ENCODE measurements around the gene CAVIN2. TPM values are rescaled to one million over a fixed set of nuclear protein-coding genes. Genes with fewer than 3 reads are reported as not detected.

The CAVIN2 gene
- total and polyA plus RNA-seq, 4 donors, result 55.1 to 160 (median 104) TPM

DNA sequence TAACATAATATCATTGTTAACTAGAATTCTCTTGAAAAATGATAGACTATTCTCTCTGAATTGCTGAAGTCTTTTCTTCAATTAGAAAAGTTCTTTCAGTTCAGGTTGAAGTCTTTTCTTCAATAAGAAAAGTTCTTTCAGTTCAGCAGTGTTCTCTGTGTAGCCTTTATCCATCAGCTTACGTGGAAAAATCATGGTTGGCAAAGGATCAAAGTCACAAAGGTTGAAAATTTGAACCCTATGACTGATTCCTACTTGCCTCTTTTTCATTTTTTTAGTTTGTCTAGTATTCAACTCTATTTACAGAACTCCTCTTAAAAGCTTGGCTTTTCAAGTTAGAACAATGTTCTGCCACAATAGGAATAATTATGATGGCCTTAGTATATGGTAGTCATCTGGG lies 25.8 kb downstream of the CAVIN2 start:
- Histone ChIP-seq H3K27me3 (ENCODE audit: control insufficient read depth in 3 of 3, insufficient read depth in 3 of 3, low read length in 2 of 3) (no peaks in the 10 kb centered on the region), H3K27ac (ENCODE audit: low read depth in 1 of 2, low read length in 1 of 2) (no peak overlapping the region), H3K4me1 (ENCODE audit: control insufficient read depth in 5 of 5, insufficient read depth in 5 of 5, low read length in 5 of 5) (peaks cover 0 to 3% (median 0%) of the 10 kb centered on the region in 5 donors), H3K9ac (ENCODE audit: insufficient read depth in 1 of 2, low read length in 2 of 2) (no peak overlapping the region), H3K36me3 (ENCODE audit: control insufficient read depth in 4 of 4, insufficient read depth in 4 of 4, low read length in 4 of 4) (no peaks in the 10 kb centered on the region), H3K4me3 (no peak overlapping the region), H3K9me3 (ENCODE audit: control insufficient read depth in 4 of 4, insufficient read depth in 3 of 4, low read length in 3 of 4) (peaks cover 0 to 2% (median 0%) of the 10 kb centered on the region in 4 donors)
- ATAC-seq (ENCODE audit: insufficient read depth, low FRiP score) (no peak), DNase-seq (no peak)
- 85 to 88% methylated on average over 1 of the region's 1 CpG for WGBS, 2 donors
- TF ChIP-seq CTCF (IDR thresholded peaks at IDR 0.05; ENCODE audit: control extremely low read depth, extremely low read depth), result no peak

DNA sequence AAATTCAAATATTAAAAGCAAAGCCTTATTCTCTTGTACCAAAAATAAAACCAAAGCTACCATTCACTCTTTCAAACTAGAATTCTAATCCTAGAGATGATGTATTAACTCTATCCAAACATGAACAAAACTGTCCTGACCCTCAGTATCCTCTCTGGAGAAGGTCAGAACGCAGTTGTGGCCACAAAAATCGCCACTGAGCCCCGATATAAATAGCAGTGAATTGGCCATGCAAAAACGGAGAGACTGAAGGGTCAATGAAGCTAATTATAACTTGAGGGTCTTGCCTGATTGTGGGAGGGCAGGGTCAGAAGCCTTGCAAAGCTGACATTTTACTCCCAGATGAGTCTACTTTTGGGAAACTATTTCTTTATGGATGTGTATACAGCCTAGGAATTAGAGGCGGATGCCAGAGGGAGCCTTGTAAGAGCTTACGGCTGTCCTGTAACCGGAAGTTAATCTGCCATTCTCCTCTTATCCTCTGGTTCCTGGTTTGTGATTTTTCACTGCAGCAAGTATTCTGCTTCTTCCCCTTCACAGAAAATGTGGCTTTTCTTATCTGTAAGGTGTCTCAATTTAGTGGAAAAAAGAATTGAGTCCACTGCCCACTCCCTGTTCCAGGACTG lies 28.1 kb downstream of the CAVIN2 start:
- Histone ChIP-seq H3K4me1 (ENCODE audit: control insufficient read depth in 5 of 5, insufficient read depth in 5 of 5, low read length in 5 of 5) (peaks cover 0 to 3% (median 0%) of the 10 kb centered on the region in 5 donors), H3K27me3 (ENCODE audit: control insufficient read depth in 3 of 3, insufficient read depth in 3 of 3, low read length in 2 of 3) (no peaks in the 10 kb centered on the region), H3K9me3 (ENCODE audit: control insufficient read depth in 4 of 4, insufficient read depth in 3 of 4, low read length in 3 of 4) (peaks cover 0 to 2% (median 0%) of the 10 kb centered on the region in 4 donors), H3K27ac (ENCODE audit: low read depth in 1 of 2, low read length in 1 of 2) (no peak overlapping the region), H3K36me3 (ENCODE audit: control insufficient read depth in 4 of 4, insufficient read depth in 4 of 4, low read length in 4 of 4) (no peaks in the 10 kb centered on the region), H3K9ac (ENCODE audit: insufficient read depth in 1 of 2, low read length in 2 of 2) (no peak overlapping the region), H3K4me3 (no peak overlapping the region)
- DNase-seq (no peak), ATAC-seq (ENCODE audit: insufficient read depth, low FRiP score) (no peak)
- 55 to 66% methylated on average over 7 of the region's 7 CpGs for WGBS, 2 donors
- no peak for TF ChIP-seq CTCF (IDR thresholded peaks at IDR 0.05; ENCODE audit: control extremely low read depth, extremely low read depth)

- Histone ChIP-seq H3K36me3 (ENCODE audit: control insufficient read depth in 4 of 4, insufficient read depth in 4 of 4, low read length in 4 of 4) (no peaks in the 10 kb centered on the region), H3K27ac (ENCODE audit: low read depth in 1 of 2, low read length in 1 of 2) (no peak overlapping the region), H3K27me3 (ENCODE audit: control insufficient read depth in 3 of 3, insufficient read depth in 3 of 3, low read length in 2 of 3) (no peaks in the 10 kb centered on the region), H3K4me1 (ENCODE audit: control insufficient read depth in 5 of 5, insufficient read depth in 5 of 5, low read length in 5 of 5) (peaks cover 0 to 3% (median 0%) of the 10 kb centered on the region in 5 donors), H3K9me3 (ENCODE audit: control insufficient read depth in 4 of 4, insufficient read depth in 3 of 4, low read length in 3 of 4) (peaks cover 0 to 2% (median 0%) of the 10 kb centered on the region in 4 donors), H3K4me3 (no peak overlapping the region), H3K9ac (ENCODE audit: insufficient read depth in 1 of 2, low read length in 2 of 2) (no peak overlapping the region)
- TF ChIP-seq CTCF (IDR thresholded peaks at IDR 0.05; ENCODE audit: control extremely low read depth, extremely low read depth), result no peak
- DNase-seq (no peak), ATAC-seq (ENCODE audit: insufficient read depth, low FRiP score) (no peak)
- WGBS, 2 donors, result 93 to 95% methylated on average over 1 of the region's 1 CpG
These were observed 28.8 kb downstream of the CAVIN2 start for GRCh38 chr2:191818133-191818532.

DNA sequence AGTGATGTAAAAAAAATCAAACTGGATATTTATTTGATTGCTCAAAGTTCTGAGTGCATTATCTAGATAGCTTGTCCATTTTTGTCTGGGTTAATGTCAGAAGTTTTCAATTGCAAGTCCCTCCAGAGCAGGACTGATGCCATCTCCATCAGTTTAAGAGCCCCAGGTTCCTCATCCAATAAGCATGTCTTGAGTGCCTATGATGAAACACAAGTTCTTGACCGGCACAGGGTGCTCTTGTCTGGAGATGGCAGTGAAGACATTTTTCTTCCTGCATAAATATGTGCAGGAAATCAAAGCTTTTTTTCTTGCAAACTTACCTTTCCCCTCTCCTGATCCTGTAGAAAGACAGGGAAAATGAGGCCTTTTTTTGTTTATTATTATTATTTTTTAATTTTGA lies 31.9 kb downstream of the CAVIN2 start:
- no peak for TF ChIP-seq CTCF (IDR thresholded peaks at IDR 0.05; ENCODE audit: control extremely low read depth, extremely low read depth)
- Histone ChIP-seq H3K27ac (ENCODE audit: low read depth in 1 of 2, low read length in 1 of 2) (no peak overlapping the region), H3K4me1 (ENCODE audit: control insufficient read depth in 5 of 5, insufficient read depth in 5 of 5, low read length in 5 of 5) (peaks cover 0 to 7% (median 0%) of the 10 kb centered on the region in 5 donors), H3K27me3 (ENCODE audit: control insufficient read depth in 3 of 3, insufficient read depth in 3 of 3, low read length in 2 of 3) (no peaks in the 10 kb centered on the region), H3K36me3 (ENCODE audit: control insufficient read depth in 4 of 4, insufficient read depth in 4 of 4, low read length in 4 of 4) (no peaks in the 10 kb centered on the region), H3K9ac (ENCODE audit: insufficient read depth in 1 of 2, low read length in 2 of 2) (no peak overlapping the region), H3K4me3 (no peak overlapping the region), H3K9me3 (ENCODE audit: control insufficient read depth in 4 of 4, insufficient read depth in 3 of 4, low read length in 3 of 4) (peaks cover 0 to 2% (median 0%) of the 10 kb centered on the region in 4 donors)
- WGBS, 2 donors, result 72 to 80% methylated on average over 1 of the region's 1 CpG
- ATAC-seq (ENCODE audit: insufficient read depth, low FRiP score) (no peak), DNase-seq (no peak)

All from lung (tissue), 12 donors.